ENCODE data around the gene SUFU.

The SUFU gene

GRCh38 chr10:102642736-102643335 is 139.1 kb downstream of the SUFU start:
- Histone ChIP-seq H3K27me3 (no peaks in the 10 kb centered on the region), H3K27ac (peak overlapping the region; percentile 100), H3K36me3 (no peaks in the 10 kb centered on the region), H3K9me3 (no peaks in the 10 kb centered on the region), H3K4me3 (ENCODE audit: low read depth in 1 of 2, low read length in 1 of 2) (peak overlapping the region; percentile 77 to 93), H3K4me1 (ENCODE audit: control insufficient read depth in 1 of 2, insufficient read depth in 1 of 2, low read depth in 1 of 2, low read length in 1 of 2) (peaks cover 27 to 31% of the 10 kb centered on the region in 2 experiments)
- no peak for TF ChIP-seq CTCF (IDR thresholded peaks at IDR 0.05)

GRCh38 chr10:102643336-102644065 is 139.7 kb downstream of the SUFU start:
- H3K27ac ChIP-seq: peak overlapping the region; percentile 100
- peaks cover 34 to 38% of the 10 kb centered on the region in 2 experiments for H3K4me1 ChIP-seq (ENCODE audit: control insufficient read depth in 1 of 2, insufficient read depth in 1 of 2, low read depth in 1 of 2, low read length in 1 of 2)
- peak overlapping the region; percentile 77 to 93 for H3K4me3 ChIP-seq (ENCODE audit: low read depth in 1 of 2, low read length in 1 of 2)
- H3K9me3 ChIP-seq: no peaks in the 10 kb centered on the region
- H3K36me3 ChIP-seq: no peaks in the 10 kb centered on the region
- no peaks in the 10 kb centered on the region for H3K27me3 ChIP-seq
- TF ChIP-seq CTCF (IDR thresholded peaks at IDR 0.05): no peak

- Histone ChIP-seq H3K27me3 (no peaks in the 10 kb centered on the region), H3K4me3 (ENCODE audit: low read depth in 1 of 2, low read length in 1 of 2) (peak within 1 kb of the TSS; percentile 77 to 93), H3K36me3 (no peaks in the 10 kb centered on the region), H3K9me3 (no peaks in the 10 kb centered on the region), H3K27ac (peak within 1 kb of the TSS; percentile 100), H3K4me1 (ENCODE audit: control insufficient read depth in 1 of 2, insufficient read depth in 1 of 2, low read depth in 1 of 2, low read length in 1 of 2) (peaks cover 40 to 44% of the 10 kb centered on the region in 2 experiments)
- TF ChIP-seq CTCF (IDR thresholded peaks at IDR 0.05): no peak
These were observed 140.4 kb downstream of the SUFU start, which contains the start of gene TRIM8 for GRCh38 chr10:102644066-102644645. TSS of gene TRIM8 (plus strand) at chr10:102644479. CDS start at chr10:102644618, 139 bp downstream.

- peaks cover 46 to 51% of the 10 kb centered on the region in 2 experiments for H3K4me1 ChIP-seq (ENCODE audit: control insufficient read depth in 1 of 2, insufficient read depth in 1 of 2, low read depth in 1 of 2, low read length in 1 of 2)
- no peaks in the 10 kb centered on the region for H3K27me3 ChIP-seq
- peak overlapping the region; percentile 100 for H3K27ac ChIP-seq
- TF ChIP-seq CTCF (IDR thresholded peaks at IDR 0.05): peak; percentile 83
- no peaks in the 10 kb centered on the region for H3K9me3 ChIP-seq
- no peaks in the 10 kb centered on the region for H3K36me3 ChIP-seq
- H3K4me3 ChIP-seq (ENCODE audit: low read depth in 1 of 2, low read length in 1 of 2): peak overlapping the region; percentile 77 to 93
These were observed 141.0 kb downstream of the SUFU start for GRCh38 chr10:102644646-102645387.

GRCh38 chr10:102645388-102645740 is 141.6 kb downstream of the SUFU start:
- Histone ChIP-seq H3K9me3 (no peaks in the 10 kb centered on the region), H3K27ac (peak overlapping the region; percentile 100), H3K27me3 (no peaks in the 10 kb centered on the region), H3K4me1 (ENCODE audit: control insufficient read depth in 1 of 2, insufficient read depth in 1 of 2, low read depth in 1 of 2, low read length in 1 of 2) (peaks cover 50 to 57% of the 10 kb centered on the region in 2 experiments), H3K36me3 (no peaks in the 10 kb centered on the region), H3K4me3 (ENCODE audit: low read depth in 1 of 2, low read length in 1 of 2) (peak overlapping the region; percentile 77 to 93)
- TF ChIP-seq CTCF (IDR thresholded peaks at IDR 0.05): no peak
